Gastrocnemius medialis (tissue), 4 donors: ENCODE measurements around the gene HEXD.

Source experiments
- CTCF ChIP-seq, 5 experiments: fragments of 450-650 bp in 3 of 5; fragments of 200-600 bp in 2 of 5; sonication (generic) in 2 of 5; IDR thresholded peaks in 4 of 5; conservative IDR thresholded peaks in 1 of 5; 1 replicate in 4 of 5; 2 replicates in 1 of 5; pipeline ENCODE4 v1.5.1; 2016 to 2019; ENCODE audit warnings: antibody characterized with exemption in 5 of 5, mild to moderate bottlenecking in 3 of 5, moderate library complexity in 3 of 5
- POLR2A ChIP-seq, 2 donors: fragments of 450-650 bp; IDR thresholded peaks; one replicate each; pipeline ENCODE4 v1.6.1; 2017; ENCODE audit warnings: antibody characterized with exemption in 2 of 2, mild to moderate bottlenecking in 2 of 2, moderate library complexity in 2 of 2

- TF ChIP-seq CTCF (IDR thresholded peaks at IDR 0.05 in 4 of 5, conservative IDR thresholded peaks at IDR 0.05 in 1 of 5) (no peak), POLR2A (IDR thresholded peaks at IDR 0.05) (no peak)
These were observed 34.0 kb upstream of the HEXD start for GRCh38 chr17:82384051-82384729.
